ENCODE results near the gene IFNAR1.
"Not testable (repeated sequence)": the region's sequence is repeated elsewhere in the genome, so short reads cannot be mapped to it uniquely, and the experiment has no call there.

Gene IFNAR1

GRCh38 chr21:33377221-33377920 lies 52.6 kb downstream of the IFNAR1 start:
- DNase-seq (ENCODE audit: low read depth in 1 of 2, low spot score in 1 of 2), result no peak
- no peak overlapping the region for H3K27ac ChIP-seq (replicated peaks)
- no peak overlapping the region for H3K4me3 ChIP-seq (replicated peaks; ENCODE audit: insufficient read depth, low read length)
- no peak for TF ChIP-seq CTCF (IDR thresholded peaks at IDR 0.05; ENCODE audit: insufficient read depth, low read length)
- TF ChIP-seq POLR2AphosphoS5 (IDR thresholded peaks at IDR 0.05; ENCODE audit: low read depth), result no peak
- no peak for TF ChIP-seq REST (IDR thresholded peaks at IDR 0.05; ENCODE audit: insufficient replicate concordance, low read depth)
- no peak for TF ChIP-seq SPI1 (IDR thresholded peaks at IDR 0.05; ENCODE audit: borderline replicate concordance, low read depth)
- no peak for TF ChIP-seq GABPA (IDR thresholded peaks at IDR 0.05; ENCODE audit: low read depth)
- H3K27me3 ChIP-seq (ENCODE audit: insufficient read depth, poor library complexity, severe bottlenecking), result no peaks in the 10 kb centered on the region

GRCh38 chr21:33378081-33378480 lies 53.3 kb downstream of the IFNAR1 start:
- H3K27ac ChIP-seq (replicated peaks), result no peak overlapping the region
- TF ChIP-seq POLR2AphosphoS5 (IDR thresholded peaks at IDR 0.05; ENCODE audit: low read depth) (no peak), REST (IDR thresholded peaks at IDR 0.05; ENCODE audit: insufficient replicate concordance, low read depth) (no peak), SPI1 (IDR thresholded peaks at IDR 0.05; ENCODE audit: borderline replicate concordance, low read depth) (no peak), GABPA (IDR thresholded peaks at IDR 0.05; ENCODE audit: low read depth) (no peak), CTCF (IDR thresholded peaks at IDR 0.05; ENCODE audit: insufficient read depth, low read length) (no peak)

GRCh38 chr21:33379934-33380333 lies 55.2 kb downstream of the IFNAR1 start:
- H3K27ac ChIP-seq (replicated peaks), result peak overlapping the region; percentile 70
- peak; percentile 86 to 94 for DNase-seq (ENCODE audit: low read depth in 1 of 2, low spot score in 1 of 2)

More at GRCh38 chr21:33378081-33378480, 53.3 kb downstream of the IFNAR1 start:
- Histone ChIP-seq H3K4me3 (replicated peaks; ENCODE audit: insufficient read depth, low read length) (no peak overlapping the region), H3K27me3 (ENCODE audit: insufficient read depth, poor library complexity, severe bottlenecking) (no peaks in the 10 kb centered on the region)
- no peak for DNase-seq (ENCODE audit: low read depth in 1 of 2, low spot score in 1 of 2)

GRCh38 chr21:33380483-33380998 lies 55.8 kb downstream of the IFNAR1 start:
- Histone ChIP-seq H3K27me3 (ENCODE audit: insufficient read depth, poor library complexity, severe bottlenecking) (no peaks in the 10 kb centered on the region), H3K4me3 (replicated peaks; ENCODE audit: insufficient read depth, low read length) (no peak overlapping the region), H3K27ac (replicated peaks) (peak overlapping the region; percentile 70)
- no peak for TF ChIP-seq CTCF (IDR thresholded peaks at IDR 0.05; ENCODE audit: insufficient read depth, low read length)
- TF ChIP-seq SPI1 (IDR thresholded peaks at IDR 0.05; ENCODE audit: borderline replicate concordance, low read depth), result no peak
- no peak for TF ChIP-seq REST (IDR thresholded peaks at IDR 0.05; ENCODE audit: insufficient replicate concordance, low read depth)
- no peak for TF ChIP-seq GABPA (IDR thresholded peaks at IDR 0.05; ENCODE audit: low read depth)
- no peak; the same call in 1 of the 2 replicates for TF ChIP-seq POLR2AphosphoS5 (IDR thresholded peaks at IDR 0.05; ENCODE audit: low read depth)
- peak; percentile 83 to 94 for DNase-seq (ENCODE audit: low read depth in 1 of 2, low spot score in 1 of 2)

More at GRCh38 chr21:33379934-33380333, 55.2 kb downstream of the IFNAR1 start:
- TF ChIP-seq POLR2AphosphoS5 (IDR thresholded peaks at IDR 0.05; ENCODE audit: low read depth), result peak; percentile 58
- H3K4me3 ChIP-seq (replicated peaks; ENCODE audit: insufficient read depth, low read length); H3K27me3 ChIP-seq (ENCODE audit: insufficient read depth, poor library complexity, severe bottlenecking): not testable (repeated sequence)

GRCh38 chr21:33381381-33381780 lies 56.6 kb downstream of the IFNAR1 start:
- DNase-seq (ENCODE audit: low read depth in 1 of 2, low spot score in 1 of 2); H3K27me3 ChIP-seq (ENCODE audit: insufficient read depth, poor library complexity, severe bottlenecking); H3K4me3 ChIP-seq (replicated peaks; ENCODE audit: insufficient read depth, low read length): not testable (repeated sequence)
- peak overlapping the region; percentile 21; the same call in 1 of the 2 replicates for H3K27ac ChIP-seq (replicated peaks)

All from HL-60 (cell line).